HepG2 (cell line): Measurements from ENCODE around the gene GNG7. TPM values are rescaled to one million over a fixed set of nuclear protein-coding genes. Genes with fewer than 3 reads are reported as not detected.
A peak's percentile ranks its signal among the peaks of the same experiment; 100 is the strongest.

Experiments
- EEA1 ChIP-seq: sonication (generic); formaldehyde crosslinking; IDR thresholded peaks from 2 replicates; pipeline ENCODE4 v1.5.1; 2020; ENCODE audit warnings: mild to moderate bottlenecking, missing genetic modification reagents, borderline replicate concordance
- FOSL2 ChIP-seq: sonication (generic); formaldehyde crosslinking; IDR thresholded peaks from 2 replicates; pipeline ENCODE4 v1.4.0; 2020; ENCODE audit warnings: missing genetic modification reagents
- HOXA3 ChIP-seq: sonication (generic); formaldehyde crosslinking; IDR thresholded peaks from 2 replicates; pipeline ENCODE4 v1.5.0; 2020; ENCODE audit warnings: missing genetic modification reagents
- HOXA5 ChIP-seq: sonication (generic); formaldehyde crosslinking; IDR thresholded peaks from 2 replicates; pipeline ENCODE4 v1.4.0; 2020; ENCODE audit warnings: missing genetic modification reagents
- KDM1A ChIP-seq: IDR thresholded peaks from 2 replicates; pipeline ENCODE4 v1.6.1; 2016; ENCODE audit warnings: missing compliant biosample characterization
- MAZ ChIP-seq, 2 experiments: sonication (generic) in 1 of 2; formaldehyde crosslinking in 1 of 2; IDR thresholded peaks; 2 replicates each; pipeline versions ENCODE4 v1.5.0 to v1.6.1; 2012 to 2020; ENCODE audit warnings: low read depth in 2 of 2, mild to moderate bottlenecking in 2 of 2, borderline replicate concordance in 1 of 2, improper control_type of control experiment in 1 of 2, low read length in 1 of 2, missing genetic modification reagents in 1 of 2, moderate library complexity in 1 of 2
- POLR2G ChIP-seq: fragments of 200-400 bp; formaldehyde crosslinking; IDR thresholded peaks from 2 replicates; pipeline ENCODE4 v1.6.1; 2018; ENCODE audit warnings: mild to moderate bottlenecking, low read depth, low read length, moderate library complexity
- RBFOX2 ChIP-seq: fragments of 200-400 bp; formaldehyde crosslinking; IDR thresholded peaks from 2 replicates; pipeline ENCODE4 v1.6.1; 2017; ENCODE audit warnings: low read depth, mild to moderate bottlenecking, low read length
- SMARCE1 ChIP-seq: fragments of 450-650 bp; IDR thresholded peaks from 2 replicates; pipeline ENCODE4 v1.6.1; 2017; ENCODE audit warnings: borderline replicate concordance
- SP140L ChIP-seq: sonication (generic); formaldehyde crosslinking; IDR thresholded peaks from 2 replicates; pipeline ENCODE4 v1.4.0; 2020; ENCODE audit warnings: missing genetic modification reagents, borderline replicate concordance
- SRY ChIP-seq: sonication (generic); formaldehyde crosslinking; IDR thresholded peaks from 2 replicates; pipeline ENCODE4 v1.8.0; 2022; ENCODE audit warnings: mild to moderate bottlenecking, missing genetic modification reagents
- TBP ChIP-seq: sonication (generic); formaldehyde crosslinking; IDR thresholded peaks from 2 replicates; pipeline ENCODE4 v1.5.0; 2020; ENCODE audit warnings: missing genetic modification reagents
- ZFX ChIP-seq: sonication (generic); formaldehyde crosslinking; IDR thresholded peaks from 2 replicates; pipeline ENCODE4 v1.4.0; 2020; ENCODE audit warnings: mild to moderate bottlenecking, low read depth, missing genetic modification reagents, moderate library complexity
- ZNF17 ChIP-seq: sonication (generic); formaldehyde crosslinking; IDR thresholded peaks from 2 replicates; pipeline ENCODE4 v1.5.0; 2020; ENCODE audit warnings: mild to moderate bottlenecking, missing genetic modification reagents
- ZNF24 ChIP-seq: fragments of 450-650 bp; IDR thresholded peaks from 2 replicates; pipeline ENCODE4 v1.6.1; 2017; ENCODE audit warnings: antibody characterized with exemption, mild to moderate bottlenecking
- ZNF329 ChIP-seq: sonication (generic); formaldehyde crosslinking; IDR thresholded peaks from 2 replicates; pipeline ENCODE4 v1.9.0; 2021; ENCODE audit warnings: low read depth, mild to moderate bottlenecking, missing genetic modification reagents
- ZNF431 ChIP-seq: sonication (generic); formaldehyde crosslinking; IDR thresholded peaks from 2 replicates; pipeline ENCODE4 v1.9.0; 2022; ENCODE audit warnings: missing genetic modification reagents, low read depth, mild to moderate bottlenecking, borderline replicate concordance
- ZNF496 ChIP-seq: sonication (generic); formaldehyde crosslinking; IDR thresholded peaks from 2 replicates; pipeline ENCODE4 v1.8.1; 2023; ENCODE audit warnings: mild to moderate bottlenecking, moderate library complexity, missing genetic modification reagents; ENCODE audit not compliant: insufficient replicate concordance
- ZNF782 ChIP-seq: sonication (generic); formaldehyde crosslinking; IDR thresholded peaks from 2 replicates; pipeline ENCODE4 v1.4.0; 2020; ENCODE audit warnings: missing genetic modification reagents, mild to moderate bottlenecking, borderline replicate concordance
- ZNF792 ChIP-seq: IDR thresholded peaks from 2 replicates; pipeline ENCODE4 v1.6.1; 2016
- polyA plus RNA-seq, 8 experiments: library from polyadenylated mRNA; depleted of rRNA in 3 of 8; stranded (reverse) in 7 of 8; unstranded in 1 of 8; fragments of >200 nt; fragmentation: Illumina TruSeq in 4 of 8; extraction: Trizol in 4 of 8; gene quantifications; 2 replicates each; pipeline versions ENCODE4 v1.2.1 to v1.2.3, GENCODE V29; 2011 to 2016; ENCODE audit warnings: low read depth in 4 of 8, missing spikeins in 1 of 8, mixed read lengths in 1 of 8; ENCODE audit not compliant: insufficient read depth in 1 of 8
- total RNA-seq, 5 experiments: library from RNA; depleted of rRNA; stranded (reverse); fragments of >200 nt; fragmentation: Illumina TruSeq; extraction: Trizol; gene quantifications; 2 replicates each; pipeline ENCODE4 v1.2.3, GENCODE V29; 2016; ENCODE audit warnings: low read depth in 1 of 5
- TF ChIP-seq, protein P1 (sequence below): sonication (generic); formaldehyde crosslinking; IDR thresholded peaks from 2 replicates; pipeline ENCODE4 v1.4.0; 2020; ENCODE audit warnings: mild to moderate bottlenecking, missing genetic modification reagents
- TF ChIP-seq, protein P2 (sequence below): sonication (generic); formaldehyde crosslinking; IDR thresholded peaks from 2 replicates; pipeline ENCODE4 v1.4.0; 2020; ENCODE audit warnings: missing genetic modification reagents, borderline replicate concordance

The GNG7 gene
- total and polyA plus RNA-seq, 2 of the 13 experiments (the other 11 are each of a cell fraction or from before 2014, with no cell fraction given) = 1.4 to 3.3 TPM

GRCh38 chr19:2702170-2703076 lies at the start of gene GNG7 (continued):
- 0 out of 2 replicates have a peak, but pooled peaks have one; percentile 20 for TF ChIP-seq MAZ (IDR thresholded peaks at IDR 0.05; ENCODE audit: borderline replicate concordance, low read depth, low read length)
- TF ChIP-seq MAZ (CRISPR knock-in tag; IDR thresholded peaks at IDR 0.05; ENCODE audit: low read depth) = peak; percentile 78
- no peak for TF ChIP-seq TBP (CRISPR knock-in tag)
- 0 out of 2 replicates have a peak, but pooled peaks have one; percentile 20 for TF ChIP-seq ZNF24
- TF ChIP-seq HOXA5 (CRISPR knock-in tag) = no peak
- TF ChIP-seq ZFX (CRISPR knock-in tag) = peak; percentile 31; the same call in 1 of the 2 replicates
- TF ChIP-seq ZNF782 (CRISPR knock-in tag) = no peak
- no peak for TF ChIP-seq ZNF792
- peak; percentile 22; the same call in 1 of the 2 replicates for TF ChIP-seq FOSL2 (CRISPR knock-in tag)
- 0 out of 2 replicates have a peak, but pooled peaks have one; percentile 61 for TF ChIP-seq ZNF431 (CRISPR knock-in tag)
- no peak for TF ChIP-seq ZNF329 (CRISPR knock-in tag)
- peak; percentile 74 for TF ChIP-seq RBFOX2
- TF ChIP-seq KDM1A (CRISPR knock-in tag) = 0 out of 2 replicates have a peak, but pooled peaks have one; percentile 13
- no peak for TF ChIP-seq SP140L (CRISPR knock-in tag)
- TF ChIP-seq ZNF17 (CRISPR knock-in tag) = no peak
- TF ChIP-seq POLR2G = peak; percentile 84
- TF ChIP-seq, protein P1, sequence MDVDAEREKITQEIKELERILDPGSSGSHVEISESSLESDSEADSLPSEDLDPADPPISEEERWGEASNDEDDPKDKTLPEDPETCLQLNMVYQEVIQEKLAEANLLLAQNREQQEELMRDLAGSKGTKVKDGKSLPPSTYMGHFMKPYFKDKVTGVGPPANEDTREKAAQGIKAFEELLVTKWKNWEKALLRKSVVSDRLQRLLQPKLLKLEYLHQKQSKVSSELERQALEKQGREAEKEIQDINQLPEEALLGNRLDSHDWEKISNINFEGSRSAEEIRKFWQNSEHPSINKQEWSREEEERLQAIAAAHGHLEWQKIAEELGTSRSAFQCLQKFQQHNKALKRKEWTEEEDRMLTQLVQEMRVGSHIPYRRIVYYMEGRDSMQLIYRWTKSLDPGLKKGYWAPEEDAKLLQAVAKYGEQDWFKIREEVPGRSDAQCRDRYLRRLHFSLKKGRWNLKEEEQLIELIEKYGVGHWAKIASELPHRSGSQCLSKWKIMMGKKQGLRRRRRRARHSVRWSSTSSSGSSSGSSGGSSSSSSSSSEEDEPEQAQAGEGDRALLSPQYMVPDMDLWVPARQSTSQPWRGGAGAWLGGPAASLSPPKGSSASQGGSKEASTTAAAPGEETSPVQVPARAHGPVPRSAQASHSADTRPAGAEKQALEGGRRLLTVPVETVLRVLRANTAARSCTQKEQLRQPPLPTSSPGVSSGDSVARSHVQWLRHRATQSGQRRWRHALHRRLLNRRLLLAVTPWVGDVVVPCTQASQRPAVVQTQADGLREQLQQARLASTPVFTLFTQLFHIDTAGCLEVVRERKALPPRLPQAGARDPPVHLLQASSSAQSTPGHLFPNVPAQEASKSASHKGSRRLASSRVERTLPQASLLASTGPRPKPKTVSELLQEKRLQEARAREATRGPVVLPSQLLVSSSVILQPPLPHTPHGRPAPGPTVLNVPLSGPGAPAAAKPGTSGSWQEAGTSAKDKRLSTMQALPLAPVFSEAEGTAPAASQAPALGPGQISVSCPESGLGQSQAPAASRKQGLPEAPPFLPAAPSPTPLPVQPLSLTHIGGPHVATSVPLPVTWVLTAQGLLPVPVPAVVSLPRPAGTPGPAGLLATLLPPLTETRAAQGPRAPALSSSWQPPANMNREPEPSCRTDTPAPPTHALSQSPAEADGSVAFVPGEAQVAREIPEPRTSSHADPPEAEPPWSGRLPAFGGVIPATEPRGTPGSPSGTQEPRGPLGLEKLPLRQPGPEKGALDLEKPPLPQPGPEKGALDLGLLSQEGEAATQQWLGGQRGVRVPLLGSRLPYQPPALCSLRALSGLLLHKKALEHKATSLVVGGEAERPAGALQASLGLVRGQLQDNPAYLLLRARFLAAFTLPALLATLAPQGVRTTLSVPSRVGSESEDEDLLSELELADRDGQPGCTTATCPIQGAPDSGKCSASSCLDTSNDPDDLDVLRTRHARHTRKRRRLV (CRISPR knock-in tag) = no peak
- no peak for TF ChIP-seq ZNF496 (CRISPR knock-in tag)
- TF ChIP-seq SMARCE1 = no peak
- TF ChIP-seq HOXA3 (CRISPR knock-in tag) = 0 out of 2 replicates have a peak, but pooled peaks have one; percentile 22
- TF ChIP-seq EEA1 (CRISPR knock-in tag) = no peak
- TF ChIP-seq SRY (CRISPR knock-in tag) = 0 out of 2 replicates have a peak, but pooled peaks have one; percentile 26
- TF ChIP-seq, protein P2, sequence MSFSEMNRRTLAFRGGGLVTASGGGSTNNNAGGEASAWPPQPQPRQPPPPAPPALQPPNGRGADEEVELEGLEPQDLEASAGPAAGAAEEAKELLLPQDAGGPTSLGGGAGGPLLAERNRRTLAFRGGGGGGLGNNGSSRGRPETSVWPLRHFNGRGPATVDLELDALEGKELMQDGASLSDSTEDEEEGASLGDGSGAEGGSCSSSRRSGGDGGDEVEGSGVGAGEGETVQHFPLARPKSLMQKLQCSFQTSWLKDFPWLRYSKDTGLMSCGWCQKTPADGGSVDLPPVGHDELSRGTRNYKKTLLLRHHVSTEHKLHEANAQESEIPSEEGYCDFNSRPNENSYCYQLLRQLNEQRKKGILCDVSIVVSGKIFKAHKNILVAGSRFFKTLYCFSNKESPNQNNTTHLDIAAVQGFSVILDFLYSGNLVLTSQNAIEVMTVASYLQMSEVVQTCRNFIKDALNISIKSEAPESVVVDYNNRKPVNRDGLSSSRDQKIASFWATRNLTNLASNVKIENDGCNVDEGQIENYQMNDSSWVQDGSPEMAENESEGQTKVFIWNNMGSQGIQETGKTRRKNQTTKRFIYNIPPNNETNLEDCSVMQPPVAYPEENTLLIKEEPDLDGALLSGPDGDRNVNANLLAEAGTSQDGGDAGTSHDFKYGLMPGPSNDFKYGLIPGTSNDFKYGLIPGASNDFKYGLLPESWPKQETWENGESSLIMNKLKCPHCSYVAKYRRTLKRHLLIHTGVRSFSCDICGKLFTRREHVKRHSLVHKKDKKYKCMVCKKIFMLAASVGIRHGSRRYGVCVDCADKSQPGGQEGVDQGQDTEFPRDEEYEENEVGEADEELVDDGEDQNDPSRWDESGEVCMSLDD (CRISPR knock-in tag) = peak; percentile 77; the same call in 1 of the 2 replicates
